Measurements from ENCODE around the gene FAM13A. TPM values are rescaled to one million over a fixed set of nuclear protein-coding genes. Genes with fewer than 3 reads are reported as not detected.

FAM13A gene
- total and polyA plus RNA-seq, 2 experiments from 2014 or later, result 5.3 to 6.6 TPM

DNA sequence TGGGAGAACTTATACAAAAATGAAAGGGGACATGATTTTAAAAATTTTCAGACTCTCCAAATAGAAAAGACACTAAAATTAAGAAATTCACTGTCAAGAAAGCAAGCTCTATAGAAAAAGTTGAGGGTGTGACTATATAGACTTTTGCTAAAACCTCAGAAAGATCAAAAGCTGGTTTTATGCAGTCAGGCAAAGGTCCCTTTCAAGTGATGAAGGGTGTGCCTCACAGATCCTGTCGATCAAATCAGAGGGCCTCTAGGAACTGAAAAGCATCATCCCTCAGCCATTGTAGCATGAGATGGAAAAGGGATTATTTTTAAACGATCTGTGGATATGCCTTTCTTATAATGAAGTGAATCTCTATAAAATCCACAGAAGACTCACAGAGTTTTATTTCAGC, 116.5 kb downstream of the FAM13A start:
- no peak for DNase-seq
- H2AFZ ChIP-seq, result no peak overlapping the region
- no peaks in the 10 kb centered on the region for H3K36me3 ChIP-seq (ENCODE audit: low read depth)
- H3K9me2 ChIP-seq (ENCODE audit: insufficient read depth), result no peaks in the 10 kb centered on the region
- WGBS, 2 experiments (ENCODE audit: low coverage in 1 of 2, low lambda C conversion rate in 2 of 2, missing lambda C conversion rate in 2 of 2), result 78 to 81% methylated on average over 2 of the region's 2 CpGs
- peaks cover 20% of the 10 kb centered on the region for H3K4me1 ChIP-seq (ENCODE audit: insufficient read depth)
- no peaks in the 10 kb centered on the region for H3K9me3 ChIP-seq (ENCODE audit: low read depth)
- no peaks in the 10 kb centered on the region for H3K27me3 ChIP-seq (replicated peaks; ENCODE audit: insufficient read depth)
- no peak overlapping the region for H3K9ac ChIP-seq
- in situ Hi-C loops (cut with MboI), result no loop called here
- H3K4me2 ChIP-seq (ENCODE audit: unreplicated experiment), result no peak overlapping the region
- H4K20me1 ChIP-seq (ENCODE audit: insufficient read depth), result no peaks in the 10 kb centered on the region
- no peak overlapping the region for H3K27ac ChIP-seq
- H3K79me2 ChIP-seq (ENCODE audit: insufficient read depth), result no peaks in the 10 kb centered on the region
- no peak overlapping the region for H3K4me3 ChIP-seq
- TF ChIP-seq EZH2 (IDR thresholded peaks at IDR 0.05; ENCODE audit: insufficient read depth, poor library complexity, severe bottlenecking), result no peak
- no peak for TF ChIP-seq EZH2phosphoT487 (IDR thresholded peaks at IDR 0.05; ENCODE audit: insufficient read depth, low read depth)
- peaks cover 12% of the 10 kb centered on the region; the same call in 1 of the 2 replicates for H3F3A ChIP-seq (ENCODE audit: insufficient read depth)

DNA sequence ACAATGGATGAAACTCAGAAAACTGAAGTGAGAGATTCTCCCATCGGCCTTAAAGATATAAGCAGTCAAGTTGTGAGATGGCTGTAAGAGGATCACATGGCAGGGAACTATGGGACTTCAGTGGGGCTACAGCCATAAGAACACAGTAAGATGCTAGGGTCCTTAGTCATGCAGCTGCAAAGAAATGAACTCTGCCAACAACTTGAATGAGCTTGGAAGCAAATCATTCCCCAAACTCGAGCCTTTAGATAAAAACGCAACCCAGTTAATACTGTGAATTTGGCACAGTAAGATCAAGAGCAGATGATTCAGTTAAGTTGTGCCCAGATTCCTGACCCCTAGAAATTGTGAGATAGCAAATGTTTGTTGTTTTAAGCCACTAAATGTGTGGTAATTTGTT, 117.3 kb downstream of the FAM13A start:
- Histone ChIP-seq H3K4me3 (no peak overlapping the region), H3K9ac (no peak overlapping the region), H3K79me2 (ENCODE audit: insufficient read depth) (no peaks in the 10 kb centered on the region), H3K27me3 (replicated peaks; ENCODE audit: insufficient read depth) (no peaks in the 10 kb centered on the region), H3F3A (ENCODE audit: insufficient read depth) (peaks cover 12% of the 10 kb centered on the region; the same call in 1 of the 2 replicates), H3K36me3 (ENCODE audit: low read depth) (no peaks in the 10 kb centered on the region), H2AFZ (no peak overlapping the region), H3K4me2 (ENCODE audit: unreplicated experiment) (no peak overlapping the region), H3K9me3 (ENCODE audit: low read depth) (no peaks in the 10 kb centered on the region), H3K4me1 (ENCODE audit: insufficient read depth) (peaks cover 20% of the 10 kb centered on the region), H3K9me2 (ENCODE audit: insufficient read depth) (no peaks in the 10 kb centered on the region), H3K27ac (no peak overlapping the region), H4K20me1 (ENCODE audit: insufficient read depth) (no peaks in the 10 kb centered on the region)
- in situ Hi-C loops (cut with MboI), result no loop called here
- 82 to 83% methylated on average over 3 of the region's 3 CpGs for WGBS, 2 experiments (ENCODE audit: low coverage in 1 of 2, low lambda C conversion rate in 2 of 2, missing lambda C conversion rate in 2 of 2)
- DNase-seq, result peak; percentile 20
- TF ChIP-seq EZH2 (IDR thresholded peaks at IDR 0.05; ENCODE audit: insufficient read depth, poor library complexity, severe bottlenecking), result no peak
- TF ChIP-seq EZH2phosphoT487 (IDR thresholded peaks at IDR 0.05; ENCODE audit: insufficient read depth, low read depth), result no peak

DNA sequence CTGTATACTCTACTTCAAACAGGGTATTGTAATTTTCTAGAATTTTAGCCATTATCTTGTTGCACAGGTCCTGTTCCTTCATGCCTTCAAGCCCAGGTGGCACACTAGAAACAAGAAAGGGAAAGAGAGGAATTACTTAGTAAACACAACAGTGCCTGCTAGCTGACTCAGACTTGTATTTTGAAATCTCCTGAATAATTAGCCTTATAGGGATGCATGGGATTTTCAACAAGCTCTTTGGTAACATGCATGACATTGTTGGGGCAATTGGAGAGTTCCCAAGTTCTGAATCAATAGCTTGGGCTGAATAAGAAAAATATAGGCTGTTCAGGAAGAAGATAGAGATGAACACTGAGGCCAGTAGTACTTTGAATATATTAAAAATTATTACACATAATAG, 118.8 kb downstream of the FAM13A start:
- H3K27me3 ChIP-seq (replicated peaks; ENCODE audit: insufficient read depth), result no peaks in the 10 kb centered on the region
- in situ Hi-C loops (cut with MboI), result no loop called here
- no peaks in the 10 kb centered on the region for H3K79me2 ChIP-seq (ENCODE audit: insufficient read depth)
- H3F3A ChIP-seq (ENCODE audit: insufficient read depth), result peaks cover 12% of the 10 kb centered on the region; the same call in 1 of the 2 replicates
- no peak overlapping the region for H3K4me3 ChIP-seq
- no peaks in the 10 kb centered on the region for H4K20me1 ChIP-seq (ENCODE audit: insufficient read depth)
- H3K27ac ChIP-seq, result peak overlapping the region; percentile 25; the same call in 1 of the 2 replicates
- TF ChIP-seq EZH2 (IDR thresholded peaks at IDR 0.05; ENCODE audit: insufficient read depth, poor library complexity, severe bottlenecking), result no peak
- no peak for TF ChIP-seq EZH2phosphoT487 (IDR thresholded peaks at IDR 0.05; ENCODE audit: insufficient read depth, low read depth)
- no peaks in the 10 kb centered on the region for H3K9me2 ChIP-seq (ENCODE audit: insufficient read depth)
- H2AFZ ChIP-seq, result no peak overlapping the region
- no peaks in the 10 kb centered on the region for H3K36me3 ChIP-seq (ENCODE audit: low read depth)
- DNase-seq, result peak; percentile 94
- H3K9me3 ChIP-seq (ENCODE audit: low read depth), result no peaks in the 10 kb centered on the region
- H3K4me1 ChIP-seq (ENCODE audit: insufficient read depth), result peaks cover 20% of the 10 kb centered on the region
- H3K9ac ChIP-seq, result no peak overlapping the region
- H3K4me2 ChIP-seq (ENCODE audit: unreplicated experiment), result peak overlapping the region; percentile 36

DNA sequence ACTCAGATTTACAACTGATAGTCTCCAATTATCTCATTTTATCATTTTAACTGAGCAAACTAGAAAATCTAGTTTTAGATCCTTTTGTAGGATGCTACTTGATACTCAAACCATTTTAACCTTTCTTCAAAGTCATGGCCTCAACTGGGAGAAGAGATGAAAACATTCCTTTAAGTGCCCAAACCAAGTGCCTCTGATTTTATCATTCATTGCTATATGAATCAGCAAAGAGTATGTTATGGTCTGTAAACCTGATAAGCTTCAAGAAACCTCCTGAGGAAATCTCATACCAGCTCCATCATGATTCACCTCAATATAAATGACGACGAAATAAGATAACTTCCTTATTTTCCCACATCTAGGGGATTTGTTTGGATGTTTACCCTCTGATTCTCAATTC, 119.9 kb downstream of the FAM13A start:
- H3K79me2 ChIP-seq (ENCODE audit: insufficient read depth), result no peaks in the 10 kb centered on the region
- no peaks in the 10 kb centered on the region for H3K9me3 ChIP-seq (ENCODE audit: low read depth)
- H3K27me3 ChIP-seq (replicated peaks; ENCODE audit: insufficient read depth), result no peaks in the 10 kb centered on the region
- H3K9ac ChIP-seq, result no peak overlapping the region
- H3K4me3 ChIP-seq, result no peak overlapping the region
- peaks cover 12% of the 10 kb centered on the region; the same call in 1 of the 2 replicates for H3F3A ChIP-seq (ENCODE audit: insufficient read depth)
- in situ Hi-C loops (cut with MboI), result no loop called here
- DNase-seq, result peak; percentile 14
- TF ChIP-seq EZH2phosphoT487 (IDR thresholded peaks at IDR 0.05; ENCODE audit: insufficient read depth, low read depth) (no peak), EZH2 (IDR thresholded peaks at IDR 0.05; ENCODE audit: insufficient read depth, poor library complexity, severe bottlenecking) (no peak)
- no peak overlapping the region for H3K4me2 ChIP-seq (ENCODE audit: unreplicated experiment)
- no peaks in the 10 kb centered on the region for H3K36me3 ChIP-seq (ENCODE audit: low read depth)
- H3K4me1 ChIP-seq (ENCODE audit: insufficient read depth), result peaks cover 20% of the 10 kb centered on the region
- H4K20me1 ChIP-seq (ENCODE audit: insufficient read depth), result no peaks in the 10 kb centered on the region
- WGBS, 2 experiments (ENCODE audit: low coverage in 1 of 2, low lambda C conversion rate in 2 of 2, missing lambda C conversion rate in 2 of 2), result 67 to 78% methylated on average over 2 of the region's 2 CpGs
- no peaks in the 10 kb centered on the region for H3K9me2 ChIP-seq (ENCODE audit: insufficient read depth)
- H2AFZ ChIP-seq, result no peak overlapping the region
- no peak overlapping the region for H3K27ac ChIP-seq
